Measurements from ENCODE around the gene PRKAA1. TPM values are rescaled to one million over a fixed set of nuclear protein-coding genes. Genes with fewer than 3 reads are reported as not detected.
A peak's percentile ranks its signal among the peaks of the same experiment; 100 is the strongest.

PRKAA1 gene
- total RNA-seq, 4 donors from 2014 or later: 70.1 to 85.0 (median 78.6) TPM

- Histone ChIP-seq H3K27me3 (no peaks in the 10 kb centered on the region), H3K36me3 (peaks cover 4 to 22% (median 16%) of the 10 kb centered on the region in 4 donors), H3K4me3 (no peak overlapping the region), H3K9me3 (no peaks in the 10 kb centered on the region), H3K4me1 (peaks cover 5 to 16% (median 11%) of the 10 kb centered on the region in 4 donors), H3K27ac (replicated peaks in 1 of 4) (no peak overlapping the region)
- intact Hi-C loops (cut with DNase I): no loop called here
- no peak for DNase-seq (ENCODE audit: extremely low spot score)
- no peak for TF ChIP-seq POLR2AphosphoS5 (IDR thresholded peaks at IDR 0.05)
- no peak for TF ChIP-seq EP300 (IDR thresholded peaks at IDR 0.05)
- TF ChIP-seq CTCF (IDR thresholded peaks at IDR 0.05): no peak
- TF ChIP-seq POLR2A (IDR thresholded peaks at IDR 0.05; ENCODE audit: low read depth): no peak
- whole genome bisulfite sequencing: 88% methylated on average over 2 of the region's 2 CpGs
Observed at GRCh38 chr5:40743771-40744170, 54.4 kb downstream of the PRKAA1 start.

GRCh38 chr5:40738502-40738901, 59.7 kb downstream of the PRKAA1 start:
- H3K4me3 ChIP-seq: no peak overlapping the region
- peaks cover 4 to 22% (median 14%) of the 10 kb centered on the region in 4 donors for H3K36me3 ChIP-seq
- no peaks in the 10 kb centered on the region for H3K27me3 ChIP-seq
- DNase-seq (ENCODE audit: extremely low spot score): no peak
- no peak overlapping the region for H3K27ac ChIP-seq (replicated peaks in 1 of 4)
- TF ChIP-seq POLR2AphosphoS5 (IDR thresholded peaks at IDR 0.05) (no peak), CTCF (IDR thresholded peaks at IDR 0.05) (no peak), EP300 (IDR thresholded peaks at IDR 0.05) (no peak), POLR2A (IDR thresholded peaks at IDR 0.05; ENCODE audit: low read depth) (no peak)
- intact Hi-C loops (cut with DNase I): no loop called here
- peaks cover 23 to 32% (median 28%) of the 10 kb centered on the region in 4 donors for H3K4me1 ChIP-seq
- H3K9me3 ChIP-seq: no peaks in the 10 kb centered on the region

- DNase-seq (ENCODE audit: extremely low spot score): no peak
- Histone ChIP-seq H3K27ac (replicated peaks in 1 of 4) (no peak overlapping the region), H3K4me1 (peaks cover 27 to 43% (median 35%) of the 10 kb centered on the region in 4 donors), H3K27me3 (no peaks in the 10 kb centered on the region), H3K9me3 (no peaks in the 10 kb centered on the region), H3K4me3 (no peak overlapping the region), H3K36me3 (peaks cover 2 to 16% (median 9%) of the 10 kb centered on the region in 4 donors)
- peak; percentile 50 to 75 (median 71) for TF ChIP-seq CTCF (IDR thresholded peaks at IDR 0.05)
- TF ChIP-seq POLR2A (IDR thresholded peaks at IDR 0.05; ENCODE audit: low read depth): no peak
- intact Hi-C loops (cut with DNase I): no loop called here
- WGBS: 7% methylated on average over 1 of the region's 1 CpG
Observed at GRCh38 chr5:40736103-40736875, 61.9 kb downstream of the PRKAA1 start.

DNA sequence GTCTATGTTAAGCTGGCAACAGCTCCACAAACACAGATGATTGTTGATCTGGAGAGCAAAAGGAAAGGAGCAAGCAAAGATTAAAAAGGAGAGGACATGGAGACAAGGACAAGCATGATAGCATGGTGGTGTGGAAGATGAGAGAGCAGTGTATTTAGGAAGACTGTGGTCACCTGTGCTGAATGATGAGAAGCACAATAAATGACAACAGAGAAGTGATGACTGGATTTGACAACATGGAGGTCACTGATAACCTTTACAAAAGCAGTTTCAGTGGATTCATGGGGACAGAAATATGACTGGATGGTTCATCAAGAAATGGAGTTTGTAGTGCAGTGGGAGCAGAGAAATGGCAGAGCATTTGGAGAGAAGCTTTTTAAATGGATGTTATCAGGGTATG, 62.6 kb downstream of the PRKAA1 start:
- intact Hi-C loops (cut with DNase I): no loop called here

More for the DNA sequence above, 62.6 kb downstream of the PRKAA1 start:
- Histone ChIP-seq H3K27ac (replicated peaks in 1 of 4) (no peak overlapping the region), H3K4me1 (peaks cover 27 to 43% (median 35%) of the 10 kb centered on the region in 4 donors), H3K36me3 (peaks cover 0 to 10% (median 6%) of the 10 kb centered on the region in 4 donors), H3K27me3 (no peaks in the 10 kb centered on the region), H3K4me3 (no peak overlapping the region), H3K9me3 (no peaks in the 10 kb centered on the region)
- no peak for DNase-seq (ENCODE audit: extremely low spot score)
- TF ChIP-seq POLR2AphosphoS5 (IDR thresholded peaks at IDR 0.05): no peak
- no peak for TF ChIP-seq EP300 (IDR thresholded peaks at IDR 0.05)
- TF ChIP-seq CTCF (IDR thresholded peaks at IDR 0.05): no peak
- TF ChIP-seq POLR2A (IDR thresholded peaks at IDR 0.05; ENCODE audit: low read depth): no peak

All from esophagus muscularis mucosa (tissue), 4 donors.